GM12878 (cell line): ENCODE measurements around the gene TRHDE.

Experiments
- EZH2 ChIP-seq: IDR thresholded peaks from 2 replicates; pipeline ENCODE4 v1.6.1; 2012; ENCODE audit warnings: low read depth, mild to moderate bottlenecking, control low read depth, inconsistent platforms, low read length, borderline replicate concordance; ENCODE audit not compliant: control insufficient read depth
- POLR2A ChIP-seq: IDR thresholded peaks from 2 replicates; pipeline ENCODE4 v1.6.1; 2011; ENCODE audit warnings: low read depth, mild to moderate bottlenecking, low read length
- TF ChIP-seq, protein P1 (sequence below), 3 experiments: IDR thresholded peaks in 2 of 3; conservative IDR thresholded peaks in 1 of 3; 2 replicates each; pipeline ENCODE4 v1.5.1; 2011; ENCODE audit warnings: low read depth in 3 of 3, low read length in 3 of 3, mild to moderate bottlenecking in 3 of 3, control low read depth in 2 of 3, moderate library complexity in 2 of 3, inconsistent platforms in 1 of 3, mixed read lengths in 1 of 3; ENCODE audit not compliant: control insufficient read depth in 2 of 3, insufficient read depth in 1 of 3; ENCODE audit errors: extremely low read depth in 1 of 3

DNA sequence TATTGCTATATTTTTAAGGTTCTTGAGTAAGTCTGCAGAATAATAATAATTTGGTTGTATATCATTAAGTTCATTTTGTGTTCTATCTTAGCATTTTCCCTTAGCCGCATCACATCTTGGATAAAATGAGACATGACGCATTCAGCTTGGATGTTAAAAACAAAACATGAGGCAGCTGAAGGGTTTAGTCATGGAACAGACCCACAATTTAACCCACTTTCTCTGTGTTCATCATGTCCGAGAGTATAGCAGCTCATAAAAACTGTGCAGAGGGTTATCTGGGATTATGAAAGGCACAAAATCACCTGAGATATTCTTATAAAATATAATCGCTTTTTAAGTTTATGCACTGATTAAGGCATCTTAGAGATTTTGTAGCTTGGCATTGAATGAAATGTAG lies 219.3 kb downstream of the TRHDE start:
- TF ChIP-seq EZH2 (no peak), POLR2A (no peak)
- TF ChIP-seq, protein P1, sequence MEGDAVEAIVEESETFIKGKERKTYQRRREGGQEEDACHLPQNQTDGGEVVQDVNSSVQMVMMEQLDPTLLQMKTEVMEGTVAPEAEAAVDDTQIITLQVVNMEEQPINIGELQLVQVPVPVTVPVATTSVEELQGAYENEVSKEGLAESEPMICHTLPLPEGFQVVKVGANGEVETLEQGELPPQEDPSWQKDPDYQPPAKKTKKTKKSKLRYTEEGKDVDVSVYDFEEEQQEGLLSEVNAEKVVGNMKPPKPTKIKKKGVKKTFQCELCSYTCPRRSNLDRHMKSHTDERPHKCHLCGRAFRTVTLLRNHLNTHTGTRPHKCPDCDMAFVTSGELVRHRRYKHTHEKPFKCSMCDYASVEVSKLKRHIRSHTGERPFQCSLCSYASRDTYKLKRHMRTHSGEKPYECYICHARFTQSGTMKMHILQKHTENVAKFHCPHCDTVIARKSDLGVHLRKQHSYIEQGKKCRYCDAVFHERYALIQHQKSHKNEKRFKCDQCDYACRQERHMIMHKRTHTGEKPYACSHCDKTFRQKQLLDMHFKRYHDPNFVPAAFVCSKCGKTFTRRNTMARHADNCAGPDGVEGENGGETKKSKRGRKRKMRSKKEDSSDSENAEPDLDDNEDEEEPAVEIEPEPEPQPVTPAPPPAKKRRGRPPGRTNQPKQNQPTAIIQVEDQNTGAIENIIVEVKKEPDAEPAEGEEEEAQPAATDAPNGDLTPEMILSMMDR (IDR thresholded peaks at IDR 0.05 in 2 of 3, conservative IDR thresholded peaks at IDR 0.05 in 1 of 3; ENCODE audit: control insufficient read depth in 2 of 3, extremely low read depth in 1 of 3, insufficient read depth in 1 of 3, low read depth in 3 of 3, low read length in 3 of 3) = no peak
